Dendritic cell treated with granulocyte-macrophage colony-stimulating factor and Interleukin-4, amounts not matched to agents 40 ng/mL and 50 ng/mL, for 4 days (primary cell): ENCODE results near the gene MCU.
"Not testable (repeated sequence)": the region's sequence is repeated elsewhere in the genome, so short reads cannot be mapped to it uniquely, and the experiment has no call there.

Experiments
- H3K27ac Mint-ChIP-seq: one replicate; pipeline ENCODE4 v1.8.0; 2022; ENCODE audit warnings: mild to moderate bottlenecking, mixed read lengths
- H3K27me3 Mint-ChIP-seq: one replicate; pipeline ENCODE4 v1.8.0; 2022; ENCODE audit warnings: mild to moderate bottlenecking, mixed read lengths
- H3K36me3 Mint-ChIP-seq: one replicate; pipeline ENCODE4 v1.8.0; 2022; ENCODE audit warnings: low read depth, mixed read lengths
- H3K4me1 Mint-ChIP-seq: one replicate; pipeline ENCODE4 v1.8.0; 2022; ENCODE audit warnings: low read depth, mixed read lengths
- H3K4me3 Mint-ChIP-seq: one replicate; pipeline ENCODE4 v1.8.0; 2022; ENCODE audit warnings: mild to moderate bottlenecking, moderate library complexity, mixed read lengths
- H3K9me3 Mint-ChIP-seq: one replicate; pipeline ENCODE4 v1.8.0; 2022; ENCODE audit warnings: mixed read lengths
- intact Hi-C: fragments of 100-400 bp; cut with micrococcal nuclease; formaldehyde crosslinking; loops from one replicate; pipeline ENCODE4 v1.15.0; 2022

The MCU gene

GRCh38 chr10:72691863-72692743, at the start of gene MCU:
MCU (plus strand) TSS chr10:72692143; CDS start chr10:72692152, 9 bp downstream.
- intact Hi-C loops: loop anchor here (2.0 to 10.0 kb wide), 2 partner anchors 65 to 327 kb away; partner anchors contain the start of gene MICU1
- no peaks in the 10 kb centered on the region for H3K36me3 Mint-ChIP-seq
- peak within 1 kb of the TSS; percentile 77 for H3K4me3 Mint-ChIP-seq
- H3K4me1 Mint-ChIP-seq: peaks cover 32% of the 10 kb centered on the region
- no peaks in the 10 kb centered on the region for H3K9me3 Mint-ChIP-seq
- peak within 1 kb of the TSS; percentile 63 for H3K27ac Mint-ChIP-seq
- H3K27me3 Mint-ChIP-seq: no peaks in the 10 kb centered on the region

GRCh38 chr10:72642318-72642717, 49.6 kb upstream of the MCU start:
- H3K27me3 Mint-ChIP-seq: peaks cover 4% of the 10 kb centered on the region
- no peaks in the 10 kb centered on the region for H3K9me3 Mint-ChIP-seq
- H3K36me3 Mint-ChIP-seq: no peaks in the 10 kb centered on the region
- H3K4me3 Mint-ChIP-seq: no peak overlapping the region
- peaks cover 19% of the 10 kb centered on the region for H3K4me1 Mint-ChIP-seq
- intact Hi-C loops: no loop called here
- H3K27ac Mint-ChIP-seq: no peak overlapping the region

- Mint-ChIP-seq H3K36me3 (no peaks in the 10 kb centered on the region), H3K4me1 (peaks cover 7% of the 10 kb centered on the region), H3K27ac (no peak overlapping the region), H3K9me3 (no peaks in the 10 kb centered on the region), H3K27me3 (peaks cover 4% of the 10 kb centered on the region), H3K4me3 (no peak overlapping the region)
- intact Hi-C loops: no loop called here
These were observed 46.6 kb upstream of the MCU start for GRCh38 chr10:72645263-72645858.

GRCh38 chr10:72646971-72647370, 45.0 kb upstream of the MCU start:
- intact Hi-C loops, H3K36me3 Mint-ChIP-seq, H3K27ac Mint-ChIP-seq, H3K4me3 Mint-ChIP-seq, H3K9me3 Mint-ChIP-seq, H3K27me3 Mint-ChIP-seq, H3K4me1 Mint-ChIP-seq: not testable (repeated sequence)

- Mint-ChIP-seq H3K27me3 (peaks cover 9% of the 10 kb centered on the region), H3K27ac (no peak overlapping the region)
- intact Hi-C loops: no loop called here
These were observed 43.6 kb upstream of the MCU start for GRCh38 chr10:72648301-72648700.

GRCh38 chr10:72649291-72649690, 42.7 kb upstream of the MCU start:
- Mint-ChIP-seq H3K27me3 (peaks cover 12% of the 10 kb centered on the region), H3K9me3 (no peaks in the 10 kb centered on the region), H3K27ac (no peak overlapping the region), H3K4me3 (no peak overlapping the region), H3K4me1 (peaks cover 7% of the 10 kb centered on the region), H3K36me3 (no peaks in the 10 kb centered on the region)
- intact Hi-C loops: no loop called here

More at GRCh38 chr10:72648301-72648700, 43.6 kb upstream of the MCU start:
- Mint-ChIP-seq H3K4me1 (peaks cover 7% of the 10 kb centered on the region), H3K9me3 (no peaks in the 10 kb centered on the region), H3K4me3 (no peak overlapping the region), H3K36me3 (no peaks in the 10 kb centered on the region)

GRCh38 chr10:72653383-72654096, 38.4 kb upstream of the MCU start:
- Mint-ChIP-seq H3K27ac (no peak overlapping the region), H3K36me3 (no peaks in the 10 kb centered on the region), H3K4me1 (peaks cover 6% of the 10 kb centered on the region), H3K4me3 (no peak overlapping the region), H3K9me3 (no peaks in the 10 kb centered on the region), H3K27me3 (peaks cover 8% of the 10 kb centered on the region)
- intact Hi-C loops: no loop called here

GRCh38 chr10:72654720-72655119, 37.2 kb upstream of the MCU start:
- Mint-ChIP-seq H3K4me3 (no peak overlapping the region), H3K27ac (no peak overlapping the region), H3K4me1 (no peaks in the 10 kb centered on the region), H3K9me3 (no peaks in the 10 kb centered on the region), H3K36me3 (no peaks in the 10 kb centered on the region), H3K27me3 (peaks cover 8% of the 10 kb centered on the region)
- intact Hi-C loops: no loop called here

GRCh38 chr10:72658696-72659400, 33.1 kb upstream of the MCU start:
- no peaks in the 10 kb centered on the region for H3K9me3 Mint-ChIP-seq
- no peaks in the 10 kb centered on the region for H3K36me3 Mint-ChIP-seq
- H3K27ac Mint-ChIP-seq: no peak overlapping the region
- H3K4me3 Mint-ChIP-seq: no peak overlapping the region
- H3K27me3 Mint-ChIP-seq: no peaks in the 10 kb centered on the region
- no peaks in the 10 kb centered on the region for H3K4me1 Mint-ChIP-seq
- intact Hi-C loops: no loop called here

- Mint-ChIP-seq H3K4me3 (no peak overlapping the region), H3K27me3 (no peaks in the 10 kb centered on the region), H3K36me3 (no peaks in the 10 kb centered on the region), H3K9me3 (no peaks in the 10 kb centered on the region), H3K4me1 (no peaks in the 10 kb centered on the region), H3K27ac (no peak overlapping the region)
- intact Hi-C loops: no loop called here
These were observed 32.2 kb upstream of the MCU start for GRCh38 chr10:72659694-72660093.

- intact Hi-C loops: no loop called here
- H3K27me3 Mint-ChIP-seq: no peaks in the 10 kb centered on the region
- H3K4me1 Mint-ChIP-seq: no peaks in the 10 kb centered on the region
- no peak overlapping the region for H3K27ac Mint-ChIP-seq
- no peak overlapping the region for H3K4me3 Mint-ChIP-seq
- H3K36me3 Mint-ChIP-seq: no peaks in the 10 kb centered on the region
- H3K9me3 Mint-ChIP-seq: no peaks in the 10 kb centered on the region
These were observed 31.7 kb upstream of the MCU start for GRCh38 chr10:72660220-72660619.

GRCh38 chr10:72661431-72661830, 30.5 kb upstream of the MCU start:
- H3K27ac Mint-ChIP-seq: no peak overlapping the region
- no peaks in the 10 kb centered on the region for H3K27me3 Mint-ChIP-seq
- H3K36me3 Mint-ChIP-seq: no peaks in the 10 kb centered on the region
- H3K4me1 Mint-ChIP-seq: no peaks in the 10 kb centered on the region
- H3K4me3 Mint-ChIP-seq: no peak overlapping the region
- H3K9me3 Mint-ChIP-seq: no peaks in the 10 kb centered on the region
- intact Hi-C loops: no loop called here

- peaks cover 2% of the 10 kb centered on the region for H3K27me3 Mint-ChIP-seq
- H3K36me3 Mint-ChIP-seq: no peaks in the 10 kb centered on the region
- H3K4me3 Mint-ChIP-seq: no peak overlapping the region
- no peak overlapping the region for H3K27ac Mint-ChIP-seq
- peaks cover 5% of the 10 kb centered on the region for H3K4me1 Mint-ChIP-seq
- intact Hi-C loops: no loop called here
- H3K9me3 Mint-ChIP-seq: no peaks in the 10 kb centered on the region
These were observed 28.0 kb upstream of the MCU start for GRCh38 chr10:72663971-72664370.

GRCh38 chr10:72665925-72666324, 26.0 kb upstream of the MCU start:
- Mint-ChIP-seq H3K27ac (no peak overlapping the region), H3K9me3 (no peaks in the 10 kb centered on the region), H3K4me3 (no peak overlapping the region), H3K4me1 (peaks cover 5% of the 10 kb centered on the region), H3K36me3 (no peaks in the 10 kb centered on the region), H3K27me3 (peaks cover 2% of the 10 kb centered on the region)
- intact Hi-C loops: no loop called here
